ENCODE measurements around the gene SLCO4A1.

The SLCO4A1 gene

GRCh38 chr20:62599216-62600110, 42.8 kb upstream of the SLCO4A1 start:
- Histone ChIP-seq H3K27ac (ENCODE audit: low read depth, low read length) (no peak overlapping the region), H3K9me3 (ENCODE audit: control insufficient read depth in 5 of 5, low read length in 5 of 5) (no peaks in the 10 kb centered on the region), H3K36me3 (ENCODE audit: control insufficient read depth in 5 of 5, insufficient read depth in 5 of 5, low read length in 5 of 5) (no peaks in the 10 kb centered on the region), H3K9ac (ENCODE audit: low read length in 5 of 5) (no peak overlapping the region), H3K4me3 (ENCODE audit: low read depth in 1 of 5, low read length in 5 of 5) (no peak overlapping the region), H3K27me3 (ENCODE audit: control insufficient read depth in 5 of 5, insufficient read depth in 4 of 5, low read length in 5 of 5) (peaks cover 18 to 63% (median 43%) of the 10 kb centered on the region in 5 donors), H3K4me1 (ENCODE audit: control insufficient read depth in 5 of 5, insufficient read depth in 5 of 5, low read length in 5 of 5) (peaks cover 0 to 37% (median 25%) of the 10 kb centered on the region in 5 donors)

- Histone ChIP-seq H3K27ac (ENCODE audit: low read depth, low read length) (no peak overlapping the region), H3K4me1 (ENCODE audit: control insufficient read depth in 5 of 5, insufficient read depth in 5 of 5, low read length in 5 of 5) (peaks cover 2 to 41% (median 26%) of the 10 kb centered on the region in 5 donors), H3K27me3 (ENCODE audit: control insufficient read depth in 5 of 5, insufficient read depth in 4 of 5, low read length in 5 of 5) (peaks cover 18 to 65% (median 39%) of the 10 kb centered on the region in 5 donors), H3K9me3 (ENCODE audit: control insufficient read depth in 5 of 5, low read length in 5 of 5) (no peaks in the 10 kb centered on the region), H3K4me3 (ENCODE audit: low read depth in 1 of 5, low read length in 5 of 5) (no peak overlapping the region), H3K9ac (ENCODE audit: low read length in 5 of 5) (no peak overlapping the region), H3K36me3 (ENCODE audit: control insufficient read depth in 5 of 5, insufficient read depth in 5 of 5, low read length in 5 of 5) (no peaks in the 10 kb centered on the region)
Measured at GRCh38 chr20:62601172-62601571, 41.1 kb upstream of the SLCO4A1 start.

- peaks cover 2 to 41% (median 27%) of the 10 kb centered on the region in 5 donors for H3K4me1 ChIP-seq (ENCODE audit: control insufficient read depth in 5 of 5, insufficient read depth in 5 of 5, low read length in 5 of 5)
- H3K4me3 ChIP-seq (ENCODE audit: low read depth in 1 of 5, low read length in 5 of 5), result no peak overlapping the region
- no peaks in the 10 kb centered on the region for H3K9me3 ChIP-seq (ENCODE audit: control insufficient read depth in 5 of 5, low read length in 5 of 5)
- no peaks in the 10 kb centered on the region for H3K36me3 ChIP-seq (ENCODE audit: control insufficient read depth in 5 of 5, insufficient read depth in 5 of 5, low read length in 5 of 5)
- peaks cover 15 to 61% (median 35%) of the 10 kb centered on the region in 5 donors for H3K27me3 ChIP-seq (ENCODE audit: control insufficient read depth in 5 of 5, insufficient read depth in 4 of 5, low read length in 5 of 5)
- no peak overlapping the region for H3K9ac ChIP-seq (ENCODE audit: low read length in 5 of 5)
- H3K27ac ChIP-seq (ENCODE audit: low read depth, low read length), result no peak overlapping the region
Measured at GRCh38 chr20:62601714-62602113, 40.6 kb upstream of the SLCO4A1 start.

- Histone ChIP-seq H3K4me3 (ENCODE audit: low read depth in 1 of 5, low read length in 5 of 5) (peak overlapping the region in 1 of 5 donors; percentile 14), H3K4me1 (ENCODE audit: control insufficient read depth in 5 of 5, insufficient read depth in 5 of 5, low read length in 5 of 5) (peaks cover 2 to 43% (median 29%) of the 10 kb centered on the region in 5 donors), H3K36me3 (ENCODE audit: control insufficient read depth in 5 of 5, insufficient read depth in 5 of 5, low read length in 5 of 5) (no peaks in the 10 kb centered on the region), H3K9ac (ENCODE audit: low read length in 5 of 5) (no peak overlapping the region), H3K9me3 (ENCODE audit: control insufficient read depth in 5 of 5, low read length in 5 of 5) (no peaks in the 10 kb centered on the region), H3K27me3 (ENCODE audit: control insufficient read depth in 5 of 5, insufficient read depth in 4 of 5, low read length in 5 of 5) (peaks cover 13 to 56% (median 29%) of the 10 kb centered on the region in 5 donors), H3K27ac (ENCODE audit: low read depth, low read length) (no peak overlapping the region)
Measured at GRCh38 chr20:62602550-62602949, 39.8 kb upstream of the SLCO4A1 start.

GRCh38 chr20:62603021-62603906, 39.0 kb upstream of the SLCO4A1 start:
- H3K4me3 ChIP-seq (ENCODE audit: low read depth in 1 of 5, low read length in 5 of 5), result peak overlapping the region in 4 of 5 donors; percentile 6 to 28 (median 12)
- no peaks in the 10 kb centered on the region for H3K36me3 ChIP-seq (ENCODE audit: control insufficient read depth in 5 of 5, insufficient read depth in 5 of 5, low read length in 5 of 5)
- H3K9ac ChIP-seq (ENCODE audit: low read length in 5 of 5), result peak overlapping the region in 1 of 5 donors; percentile 60
- H3K27me3 ChIP-seq (ENCODE audit: control insufficient read depth in 5 of 5, insufficient read depth in 4 of 5, low read length in 5 of 5), result peaks cover 13 to 51% (median 25%) of the 10 kb centered on the region in 5 donors
- no peaks in the 10 kb centered on the region for H3K9me3 ChIP-seq (ENCODE audit: control insufficient read depth in 5 of 5, low read length in 5 of 5)
- H3K4me1 ChIP-seq (ENCODE audit: control insufficient read depth in 5 of 5, insufficient read depth in 5 of 5, low read length in 5 of 5), result peaks cover 2 to 43% (median 29%) of the 10 kb centered on the region in 5 donors
- no peak overlapping the region for H3K27ac ChIP-seq (ENCODE audit: low read depth, low read length)

- peaks cover 2 to 43% (median 29%) of the 10 kb centered on the region in 5 donors for H3K4me1 ChIP-seq (ENCODE audit: control insufficient read depth in 5 of 5, insufficient read depth in 5 of 5, low read length in 5 of 5)
- peak overlapping the region in 2 of 5 donors; percentile 9 to 22 for H3K4me3 ChIP-seq (ENCODE audit: low read depth in 1 of 5, low read length in 5 of 5)
- H3K27ac ChIP-seq (ENCODE audit: low read depth, low read length), result no peak overlapping the region
- H3K36me3 ChIP-seq (ENCODE audit: control insufficient read depth in 5 of 5, insufficient read depth in 5 of 5, low read length in 5 of 5), result no peaks in the 10 kb centered on the region
- H3K9ac ChIP-seq (ENCODE audit: low read length in 5 of 5), result no peak overlapping the region
- no peaks in the 10 kb centered on the region for H3K9me3 ChIP-seq (ENCODE audit: control insufficient read depth in 5 of 5, low read length in 5 of 5)
- peaks cover 7 to 44% (median 22%) of the 10 kb centered on the region in 5 donors for H3K27me3 ChIP-seq (ENCODE audit: control insufficient read depth in 5 of 5, insufficient read depth in 4 of 5, low read length in 5 of 5)
Measured at GRCh38 chr20:62603907-62604785, 38.2 kb upstream of the SLCO4A1 start.

GRCh38 chr20:62604796-62605195, 37.5 kb upstream of the SLCO4A1 start:
- Histone ChIP-seq H3K27me3 (ENCODE audit: control insufficient read depth in 5 of 5, insufficient read depth in 4 of 5, low read length in 5 of 5) (peaks cover 11 to 45% (median 20%) of the 10 kb centered on the region in 5 donors), H3K27ac (ENCODE audit: low read depth, low read length) (no peak overlapping the region), H3K36me3 (ENCODE audit: control insufficient read depth in 5 of 5, insufficient read depth in 5 of 5, low read length in 5 of 5) (no peaks in the 10 kb centered on the region), H3K9ac (ENCODE audit: low read length in 5 of 5) (no peak overlapping the region), H3K4me1 (ENCODE audit: control insufficient read depth in 5 of 5, insufficient read depth in 5 of 5, low read length in 5 of 5) (peaks cover 2 to 43% (median 29%) of the 10 kb centered on the region in 5 donors), H3K4me3 (ENCODE audit: low read depth in 1 of 5, low read length in 5 of 5) (no peak overlapping the region), H3K9me3 (ENCODE audit: control insufficient read depth in 5 of 5, low read length in 5 of 5) (no peaks in the 10 kb centered on the region)

- no peaks in the 10 kb centered on the region for H3K9me3 ChIP-seq (ENCODE audit: control insufficient read depth in 5 of 5, low read length in 5 of 5)
- H3K9ac ChIP-seq (ENCODE audit: low read length in 5 of 5), result no peak overlapping the region
- H3K27ac ChIP-seq (ENCODE audit: low read depth, low read length), result no peak overlapping the region
- H3K27me3 ChIP-seq (ENCODE audit: control insufficient read depth in 5 of 5, insufficient read depth in 4 of 5, low read length in 5 of 5), result peaks cover 11 to 47% (median 20%) of the 10 kb centered on the region in 5 donors
- no peak overlapping the region for H3K4me3 ChIP-seq (ENCODE audit: low read depth in 1 of 5, low read length in 5 of 5)
- H3K36me3 ChIP-seq (ENCODE audit: control insufficient read depth in 5 of 5, insufficient read depth in 5 of 5, low read length in 5 of 5), result no peaks in the 10 kb centered on the region
- H3K4me1 ChIP-seq (ENCODE audit: control insufficient read depth in 5 of 5, insufficient read depth in 5 of 5, low read length in 5 of 5), result peaks cover 2 to 43% (median 29%) of the 10 kb centered on the region in 5 donors
Measured at GRCh38 chr20:62605236-62605943, 36.9 kb upstream of the SLCO4A1 start.

GRCh38 chr20:62606016-62606415, 36.3 kb upstream of the SLCO4A1 start:
- Histone ChIP-seq H3K9ac (ENCODE audit: low read length in 5 of 5) (no peak overlapping the region), H3K4me3 (ENCODE audit: low read depth in 1 of 5, low read length in 5 of 5) (no peak overlapping the region), H3K9me3 (ENCODE audit: control insufficient read depth in 5 of 5, low read length in 5 of 5) (peaks cover 0 to 3% (median 3%) of the 10 kb centered on the region in 5 donors), H3K27me3 (ENCODE audit: control insufficient read depth in 5 of 5, insufficient read depth in 4 of 5, low read length in 5 of 5) (peaks cover 11 to 53% (median 20%) of the 10 kb centered on the region in 5 donors), H3K4me1 (ENCODE audit: control insufficient read depth in 5 of 5, insufficient read depth in 5 of 5, low read length in 5 of 5) (peaks cover 2 to 43% (median 29%) of the 10 kb centered on the region in 5 donors), H3K27ac (ENCODE audit: low read depth, low read length) (no peak overlapping the region), H3K36me3 (ENCODE audit: control insufficient read depth in 5 of 5, insufficient read depth in 5 of 5, low read length in 5 of 5) (no peaks in the 10 kb centered on the region)

Measured in subcutaneous abdominal adipose tissue (tissue), 5 donors.